HUDEP-2 (cell line): ENCODE results near the gene PLEKHA8.
A peak's percentile ranks its signal among the peaks of the same experiment; 100 is the strongest.
"Not testable (repeated sequence)": the region's sequence is repeated elsewhere in the genome, so short reads cannot be mapped to it uniquely, and the experiment has no call there.

ENCODE experiments used
- DNase-seq, 76 experiments: peaks; one replicate each; lab custom pipeline; 2025; ENCODE audit not compliant: unreplicated experiment in 76 of 76; lab: John Stamatoyannopoulos, UW

Gene PLEKHA8

DNA sequence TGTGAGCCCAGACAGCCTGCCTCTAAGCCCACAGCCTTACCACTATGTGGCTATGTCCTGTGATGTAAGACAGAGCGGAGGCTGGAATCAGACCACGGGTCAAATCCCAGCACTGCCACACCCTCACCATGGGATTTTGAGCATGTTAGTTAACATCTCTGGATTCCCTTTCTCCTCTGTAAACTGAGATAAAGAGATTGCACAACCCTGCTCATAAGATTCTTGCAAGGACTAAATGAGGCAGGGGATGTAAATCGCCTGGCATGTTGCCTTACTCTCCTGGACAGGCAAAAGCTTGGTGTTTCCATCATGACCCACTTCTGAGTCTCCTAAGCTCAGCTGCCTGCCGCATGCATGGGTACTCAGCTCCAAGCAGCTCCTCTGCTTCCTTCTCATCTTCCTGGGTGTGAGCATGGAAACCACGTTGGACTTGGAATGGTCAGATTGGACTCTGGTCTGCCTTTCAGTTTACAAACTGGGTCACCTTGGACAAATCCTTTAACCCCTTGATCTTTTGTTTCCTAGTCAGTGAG, 65.3 kb downstream of the PLEKHA8 start:
- DNase-seq: no peak

DNA sequence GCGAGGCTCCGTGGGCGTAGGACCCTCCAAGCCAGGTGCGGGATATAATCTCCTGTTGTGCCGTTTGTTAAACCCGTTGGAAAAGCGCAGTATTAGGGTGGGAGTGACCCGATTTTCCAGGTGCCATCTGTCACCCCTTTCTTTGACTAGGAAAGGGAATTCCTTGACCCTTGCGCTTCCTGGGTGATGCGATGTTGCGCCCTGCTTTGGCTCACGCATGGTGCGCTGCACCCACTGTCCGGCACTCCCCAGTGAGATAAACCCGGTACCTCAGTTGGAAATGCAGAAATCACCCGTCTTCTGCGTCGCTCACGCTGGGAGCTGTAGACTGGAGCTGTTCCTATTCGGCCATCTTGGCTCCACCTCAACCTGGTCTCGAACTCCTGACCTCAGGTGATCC, 70.4 kb downstream of the PLEKHA8 start:
- DNase-seq: not testable (repeated sequence)

DNA sequence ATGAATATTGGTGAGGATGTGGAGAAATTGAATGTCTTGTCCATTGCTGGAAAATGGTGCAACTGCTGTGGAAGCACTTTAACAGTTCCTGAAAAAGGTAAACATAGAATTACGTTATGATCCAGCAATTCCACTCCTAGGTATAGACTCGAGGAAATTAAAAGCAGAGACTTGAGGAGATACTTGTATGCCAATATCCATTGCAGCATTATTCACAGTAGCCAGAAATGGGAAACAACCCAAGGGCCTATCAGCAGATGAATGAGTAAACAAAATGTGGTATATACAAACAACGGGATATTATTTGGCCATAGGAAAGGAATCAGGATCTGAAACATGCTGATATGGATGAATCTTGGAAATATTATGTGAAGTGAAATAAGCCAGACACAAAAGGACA, 74.1 kb downstream of the PLEKHA8 start:
- no peak for DNase-seq

- DNase-seq: peak in 6 of 76 experiments; percentile 2 to 16 (median 9)
Measured at GRCh38 chr7:30104157-30104556, 75.9 kb downstream of the PLEKHA8 start.

DNA sequence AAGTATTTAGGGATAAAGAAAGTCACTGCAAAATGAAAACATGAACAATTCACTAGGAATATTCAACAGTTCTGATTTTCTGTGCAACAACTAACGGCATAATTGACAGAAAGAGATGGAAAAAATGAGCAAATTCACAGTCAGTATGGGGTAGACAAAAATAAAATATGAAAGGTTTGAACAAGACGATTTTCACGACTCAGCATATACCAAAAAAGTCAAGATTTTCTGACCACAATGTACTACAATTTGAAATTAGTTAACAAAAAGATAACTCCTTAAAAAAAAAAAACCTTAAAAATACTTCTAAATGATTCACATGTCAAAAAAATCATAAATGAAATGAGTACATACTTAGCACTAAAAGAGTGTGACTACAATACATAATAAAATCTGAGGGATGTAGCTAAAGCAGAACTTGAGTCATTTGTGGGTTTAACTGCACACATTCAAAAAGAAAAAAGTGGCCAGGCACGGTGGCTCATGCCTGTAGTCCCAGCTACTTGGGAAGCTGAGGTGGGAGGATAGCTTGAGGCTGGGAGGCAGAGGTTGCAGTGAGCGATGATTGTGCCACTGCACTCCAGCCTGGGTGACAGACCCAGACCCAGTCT, 84.0 kb downstream of the PLEKHA8 start:
- DNase-seq: no peak

DNA sequence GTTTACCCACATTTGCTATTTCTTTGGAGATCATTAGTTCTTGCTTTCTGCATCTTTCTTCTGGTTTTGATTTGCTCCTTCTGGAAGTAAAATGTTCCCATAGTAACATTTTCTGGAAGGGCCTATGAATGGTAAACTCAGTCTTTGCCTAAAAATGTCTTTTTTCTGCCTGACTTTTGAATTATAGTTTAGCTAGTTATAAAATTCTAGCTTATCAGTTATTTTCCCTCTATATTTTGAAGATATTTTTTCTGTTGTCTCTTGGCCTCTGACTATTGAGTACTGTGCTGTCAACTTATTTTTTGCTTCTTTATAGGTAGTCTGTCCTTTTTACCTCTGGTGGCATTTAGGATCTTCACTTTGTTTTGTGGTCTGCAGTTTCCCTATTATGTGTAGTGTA, 84.9 kb downstream of the PLEKHA8 start:
- DNase-seq: no peak

GRCh38 chr7:30114536-30115238, 86.5 kb downstream of the PLEKHA8 start:
- DNase-seq: no peak

- DNase-seq: no peak
Measured at GRCh38 chr7:30115709-30116297, 87.6 kb downstream of the PLEKHA8 start.

DNA sequence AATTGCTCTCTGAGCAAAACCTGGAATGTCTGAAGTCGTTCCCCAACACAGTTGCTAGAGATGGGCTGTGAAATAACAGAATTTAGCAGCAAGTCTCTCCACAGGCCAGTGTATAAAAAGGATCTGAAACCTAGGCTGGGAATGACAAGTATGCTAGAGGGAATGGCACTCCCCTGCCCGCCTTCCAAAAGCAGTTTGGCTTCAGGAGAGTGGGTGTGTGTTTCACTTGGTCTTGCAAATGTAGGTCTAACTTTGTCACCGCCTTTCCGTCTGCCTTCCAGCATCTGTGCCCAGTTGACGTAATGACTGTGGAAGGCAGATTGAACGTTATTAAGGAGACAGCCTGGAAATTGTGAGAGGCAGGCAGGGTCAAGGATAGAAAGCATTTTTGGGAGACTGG, 88.6 kb downstream of the PLEKHA8 start:
- DNase-seq: no peak

- DNase-seq: no peak
Measured at GRCh38 chr7:30117896-30118295, 89.7 kb downstream of the PLEKHA8 start.

GRCh38 chr7:30119890-30120577, 91.8 kb downstream of the PLEKHA8 start:
- no peak for DNase-seq

- peak in 7 of 76 experiments; percentile 14 to 46 (median 29) for DNase-seq
Measured at GRCh38 chr7:30133736-30134610, 105.8 kb downstream of the PLEKHA8 start.

- DNase-seq: peak in 74 of 76 experiments; percentile 7 to 94 (median 77)
Measured at GRCh38 chr7:30134611-30135300, 106.5 kb downstream of the PLEKHA8 start, which contains the start of gene MTURN. TSS of gene MTURN (plus strand) at chr7:30134986. CDS start at chr7:30135137, 151 bp downstream.

GRCh38 chr7:30135301-30136116, 107.3 kb downstream of the PLEKHA8 start:
- peak in 61 of 76 experiments; percentile 6 to 77 (median 50) for DNase-seq

DNA sequence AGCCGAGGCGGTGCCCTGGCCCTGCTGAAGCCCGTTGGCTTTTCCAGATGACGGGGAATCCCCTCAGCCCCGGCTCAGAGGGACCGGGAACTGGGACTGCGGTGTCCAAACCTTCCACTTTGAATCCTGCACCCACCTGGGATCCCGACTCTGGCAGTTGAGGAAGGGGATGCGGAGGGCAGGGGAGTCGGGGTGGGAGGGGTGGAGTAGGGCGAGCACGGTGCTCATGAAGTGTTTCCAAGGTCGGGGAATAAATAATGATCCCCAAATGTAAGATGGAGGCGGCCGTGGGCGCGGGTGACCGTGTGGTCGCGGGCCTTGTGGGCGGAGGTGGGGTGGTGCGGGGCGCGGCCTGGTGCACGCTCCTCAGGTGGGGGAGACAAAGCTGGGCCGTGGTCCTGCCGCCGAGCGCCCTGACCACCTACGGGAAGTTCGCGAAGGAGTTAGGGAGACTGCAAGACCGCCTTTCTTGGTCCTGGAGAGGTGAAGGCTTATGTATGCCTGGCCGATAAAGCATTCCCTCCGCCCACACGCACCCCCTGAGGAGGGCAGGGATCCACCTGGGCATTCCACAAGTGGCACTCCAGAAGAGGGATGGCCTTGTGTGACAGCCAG, 108.0 kb downstream of the PLEKHA8 start:
- DNase-seq: peak in 4 of 76 experiments; percentile 12 to 30 (median 21)

GRCh38 chr7:30136743-30137485, 108.7 kb downstream of the PLEKHA8 start:
- DNase-seq: no peak

DNA sequence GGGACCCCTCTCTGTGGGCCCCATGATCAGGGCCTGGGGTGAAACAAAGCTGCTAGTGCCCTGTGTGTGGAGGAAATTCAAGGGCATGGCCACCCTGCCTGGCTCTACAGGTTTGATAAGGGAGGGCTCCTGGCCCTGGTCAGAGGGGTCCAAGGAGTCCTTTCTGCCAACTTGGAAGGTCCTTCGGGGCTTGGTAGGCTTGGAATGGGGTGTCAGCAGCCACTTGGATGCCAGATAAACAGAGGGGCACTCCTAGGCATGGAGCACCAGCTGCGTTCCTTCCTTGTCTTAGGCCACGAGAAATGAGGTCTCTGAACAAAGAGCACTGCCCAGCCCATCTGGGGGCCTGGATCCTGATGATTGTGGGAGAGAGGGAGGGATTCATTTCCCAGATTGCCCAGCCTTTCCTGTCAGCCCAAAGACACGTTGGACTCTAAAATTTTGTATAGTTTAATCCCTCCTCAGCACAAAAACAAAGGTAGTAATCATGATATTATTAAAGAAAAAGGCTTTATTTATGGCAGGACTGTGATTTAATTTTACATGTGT, 111.7 kb downstream of the PLEKHA8 start:
- no peak for DNase-seq
